GM12878 (cell line): Measurements from ENCODE around the gene PFN3. TPM values are rescaled to one million over a fixed set of nuclear protein-coding genes. Genes with fewer than 3 reads are reported as not detected.

Source experiments
- ATAC-seq: fragments of 200-7000 bp; cut with Tn5 transposase; 3 replicates; pipeline ENCODE4 v1.9.1; 2020; ENCODE audit warnings: mild to moderate bottlenecking, moderate library complexity
- BruUV-seq: library from RNA; stranded (reverse); fragments of 400-500 nt; replicated peaks from 2 replicates; lab custom pipeline; 2021; lab: Mats Ljungman, UMichigan
- CTCF ChIA-PET: fragments of 300-600 bp; sonication (Branson Sonifier 250); formaldehyde crosslinking; extraction: SDS; loops from one replicate; lab custom pipeline; 2021; ENCODE audit warnings: inconsistent platforms; lab: Yijun Ruan, JAX
- POLR2A ChIA-PET: fragments of 350-600 bp; formaldehyde crosslinking; extraction: SDS; loops from one replicate; lab custom pipeline; 2021; ENCODE audit warnings: inconsistent platforms; lab: Charles Lee
- RAD21 ChIA-PET: fragments of 300-600 bp; sonication (Branson Sonifier 250); formaldehyde crosslinking; loops from one replicate; lab custom pipeline; 2023; ENCODE audit warnings: antibody characterized with exemption; ENCODE audit not compliant: unreplicated experiment; lab: Charles Lee
- SMC1A ChIA-PET: fragments of 300-600 bp; sonication (Branson Sonifier 250); formaldehyde crosslinking; loops from one replicate; lab custom pipeline; 2023; ENCODE audit not compliant: unreplicated experiment, uncharacterized antibody; lab: Charles Lee
- DNase-seq: peaks from one replicate; pipeline ENCODE4 v3.0.0-alpha.2; 2011; ENCODE audit warnings: low read depth, low spot score
- FAIRE-seq: peaks from 3 replicates; lab custom pipeline; 2011; peaks lifted over from hg19 to GRCh38; lab: Jason Lieb, UNC
- H2AFZ ChIP-seq: 2 replicates; pipeline ENCODE4 v1.6.0; 2011; ENCODE audit warnings: low read depth, low read length, control low read depth; ENCODE audit not compliant: control insufficient read depth
- H3K27ac ChIP-seq: 2 replicates; pipeline ENCODE4 v1.5.1; 2011; ENCODE audit warnings: control low read depth; ENCODE audit not compliant: control insufficient read depth, insufficient read depth
- H3K27me3 ChIP-seq, 2 experiments: replicated peaks in 1 of 2; 2 replicates each; pipeline versions ENCODE4 v1.6.0 to v1.6.1; 2011; ENCODE audit warnings: low read length in 1 of 2; ENCODE audit not compliant: control insufficient read depth in 2 of 2, insufficient read depth in 2 of 2
- H3K36me3 ChIP-seq, 2 experiments: 2 replicates each; pipeline ENCODE4 v1.5.1; 2011; ENCODE audit warnings: low read length in 1 of 2; ENCODE audit not compliant: control insufficient read depth in 2 of 2, insufficient read depth in 2 of 2
- H3K4me1 ChIP-seq: 2 replicates; pipeline ENCODE4 v1.6.1; 2011; ENCODE audit warnings: mild to moderate bottlenecking, low read length, moderate library complexity, mixed read lengths; ENCODE audit not compliant: control insufficient read depth, insufficient read depth
- H3K4me2 ChIP-seq: 2 replicates; pipeline ENCODE4 v1.6.0; 2011; ENCODE audit warnings: control low read depth; ENCODE audit not compliant: control insufficient read depth, insufficient read depth
- H3K4me3 ChIP-seq: fragments of 200-600 bp; sonication (generic); 2 replicates; pipeline ENCODE4 v1.5.1; 2016
- H3K79me2 ChIP-seq: 2 replicates; pipeline ENCODE4 v1.6.0; 2011; ENCODE audit warnings: low read length; ENCODE audit not compliant: control insufficient read depth, insufficient read depth
- H3K9ac ChIP-seq: 2 replicates; pipeline ENCODE4 v1.8.0; 2011; ENCODE audit warnings: low read length, control low read depth, mixed read lengths; ENCODE audit not compliant: control insufficient read depth, insufficient read depth
- H3K9me3 ChIP-seq: replicated peaks from 3 replicates; pipeline ENCODE4 v1.5.1; 2011; ENCODE audit warnings: mild to moderate bottlenecking, low read length; ENCODE audit not compliant: control insufficient read depth, insufficient read depth
- H4K20me1 ChIP-seq: 2 replicates; pipeline ENCODE4 v1.6.0; 2011; ENCODE audit not compliant: control insufficient read depth, insufficient read depth
- ATF3 ChIP-seq: IDR thresholded peaks from 2 replicates; pipeline ENCODE4 v1.6.1; 2011; ENCODE audit warnings: low read depth, mild to moderate bottlenecking, low read length, moderate library complexity, borderline replicate concordance; ENCODE audit errors: extremely low read depth
- CHD2 ChIP-seq: IDR thresholded peaks from 2 replicates; pipeline ENCODE4 v1.6.1; 2011; ENCODE audit warnings: low read depth, low read length, improper control_type of control experiment, borderline replicate concordance
- DPF2 ChIP-seq: fragments of 450-650 bp; IDR thresholded peaks from 2 replicates; pipeline ENCODE4 v1.6.1; 2017; ENCODE audit warnings: mild to moderate bottlenecking
- FOXM1 ChIP-seq: IDR thresholded peaks from 2 replicates; pipeline ENCODE4 v1.6.1; 2012; ENCODE audit warnings: low read depth, mild to moderate bottlenecking, inconsistent platforms, low read length, moderate library complexity
- KDM1A ChIP-seq: fragments of 200-600 bp; sonication (generic); IDR thresholded peaks from 2 replicates; pipeline ENCODE4 v1.6.1; 2016; ENCODE audit warnings: borderline replicate concordance
- MEF2A ChIP-seq: IDR thresholded peaks from 2 replicates; pipeline ENCODE4 v1.6.1; 2011; ENCODE audit warnings: low read depth, mild to moderate bottlenecking, low read length, moderate library complexity; ENCODE audit not compliant: insufficient read depth
- NFIC ChIP-seq: IDR thresholded peaks from 2 replicates; pipeline ENCODE4 v1.6.1; 2012; ENCODE audit warnings: low read depth, mild to moderate bottlenecking, inconsistent platforms, low read length, moderate library complexity
- NR2C2 ChIP-seq: IDR thresholded peaks from 2 replicates; pipeline ENCODE4 v1.6.1; 2011; ENCODE audit warnings: borderline replicate concordance, low read depth; ENCODE audit not compliant: control insufficient read depth, insufficient read length
- RFX5 ChIP-seq: IDR thresholded peaks from 2 replicates; pipeline ENCODE4 v1.6.1; 2011; ENCODE audit warnings: low read depth, low read length, improper control_type of control experiment
- SIX5 ChIP-seq: IDR thresholded peaks from 2 replicates; pipeline ENCODE4 v1.6.1; 2011; ENCODE audit warnings: mild to moderate bottlenecking, low read depth, low read length, moderate library complexity; ENCODE audit not compliant: severe bottlenecking
- SMC3 ChIP-seq: IDR thresholded peaks from 2 replicates; pipeline ENCODE4 v1.6.1; 2011; ENCODE audit warnings: low read length, improper control_type of control experiment, borderline replicate concordance
- TBL1XR1 ChIP-seq: IDR thresholded peaks from 2 replicates; pipeline ENCODE4 v1.6.1; 2012; ENCODE audit warnings: low read depth, low read length, improper control_type of control experiment
- YY1 ChIP-seq: IDR thresholded peaks from 2 replicates; pipeline ENCODE4 v1.6.1; 2011; ENCODE audit warnings: low read depth, mild to moderate bottlenecking, low read length
- WGBS: methylation state at CpG from one replicate; pipeline ENCODE4 v1.1.6; 2016; ENCODE audit warnings: low lambda C conversion rate; ENCODE audit not compliant: insufficient replicate concordance, insufficient coverage; ENCODE audit errors: missing lambda C conversion rate; 5-methylcytosine and 5-hydroxymethylcytosine counted together
- in situ Hi-C: fragments of 300-500 bp; cut with MboI; formaldehyde crosslinking; loops from 9 replicates; pipeline ENCODE4 v1.14.3; 2018; ENCODE audit warnings: mixed read lengths
- intact Hi-C: fragments of 100-400 bp; cut with micrococcal nuclease; formaldehyde crosslinking; loops from one replicate; pipeline ENCODE4 v1.14.2; 2022; ENCODE audit not compliant: unreplicated experiment
- polyA plus RNA-seq, 11 experiments: library from polyadenylated mRNA; depleted of rRNA in 4 of 11; unstranded in 6 of 11; stranded (reverse) in 5 of 11; fragments of >200 nt; fragmentation: Nextera tagmentation in 4 of 11; fragmentation: Illumina TruSeq in 1 of 11; extraction: Ambion mirVana in 4 of 11; extraction: Trizol in 1 of 11; gene quantifications; 1 replicate in 1 of 11; 2 replicates in 10 of 11; pipeline versions ENCODE4 v1.2.1 to v1.2.3, GENCODE V29; 2011 to 2016; ENCODE audit warnings: inconsistent platforms in 2 of 11, missing spikeins in 2 of 11, low read depth in 1 of 11
- total RNA-seq, 4 experiments: library from RNA; depleted of rRNA in 3 of 4; stranded (reverse); fragments of >200 nt in 3 of 4; fragmentation: Illumina TruSeq in 1 of 4; extraction: Trizol in 1 of 4; gene quantifications; 2 replicates each; pipeline versions ENCODE4 v1.2.1 to v1.2.3, GENCODE V29; 2013 to 2021
- TF ChIP-seq, protein P1 (sequence below): fragments of 450-650 bp; IDR thresholded peaks from 2 replicates; pipeline ENCODE4 v1.6.1; 2014; ENCODE audit warnings: mild to moderate bottlenecking
- TF ChIP-seq, protein P2 (sequence below): IDR thresholded peaks from 2 replicates; pipeline ENCODE4 v1.6.1; 2011; ENCODE audit warnings: low read depth, low read length, improper control_type of control experiment, borderline replicate concordance
- TF ChIP-seq, protein P3 (sequence below): fragments of 450-650 bp; IDR thresholded peaks from 2 replicates; pipeline ENCODE4 v1.6.1; 2018; ENCODE audit warnings: mild to moderate bottlenecking, low read depth, moderate library complexity; ENCODE audit not compliant: partially characterized antibody

PFN3 gene
- total and polyA plus RNA-seq, 10 of the 15 experiments (the other 5 are each of a cell fraction or from before 2014, with no cell fraction given), result not detected

DNA sequence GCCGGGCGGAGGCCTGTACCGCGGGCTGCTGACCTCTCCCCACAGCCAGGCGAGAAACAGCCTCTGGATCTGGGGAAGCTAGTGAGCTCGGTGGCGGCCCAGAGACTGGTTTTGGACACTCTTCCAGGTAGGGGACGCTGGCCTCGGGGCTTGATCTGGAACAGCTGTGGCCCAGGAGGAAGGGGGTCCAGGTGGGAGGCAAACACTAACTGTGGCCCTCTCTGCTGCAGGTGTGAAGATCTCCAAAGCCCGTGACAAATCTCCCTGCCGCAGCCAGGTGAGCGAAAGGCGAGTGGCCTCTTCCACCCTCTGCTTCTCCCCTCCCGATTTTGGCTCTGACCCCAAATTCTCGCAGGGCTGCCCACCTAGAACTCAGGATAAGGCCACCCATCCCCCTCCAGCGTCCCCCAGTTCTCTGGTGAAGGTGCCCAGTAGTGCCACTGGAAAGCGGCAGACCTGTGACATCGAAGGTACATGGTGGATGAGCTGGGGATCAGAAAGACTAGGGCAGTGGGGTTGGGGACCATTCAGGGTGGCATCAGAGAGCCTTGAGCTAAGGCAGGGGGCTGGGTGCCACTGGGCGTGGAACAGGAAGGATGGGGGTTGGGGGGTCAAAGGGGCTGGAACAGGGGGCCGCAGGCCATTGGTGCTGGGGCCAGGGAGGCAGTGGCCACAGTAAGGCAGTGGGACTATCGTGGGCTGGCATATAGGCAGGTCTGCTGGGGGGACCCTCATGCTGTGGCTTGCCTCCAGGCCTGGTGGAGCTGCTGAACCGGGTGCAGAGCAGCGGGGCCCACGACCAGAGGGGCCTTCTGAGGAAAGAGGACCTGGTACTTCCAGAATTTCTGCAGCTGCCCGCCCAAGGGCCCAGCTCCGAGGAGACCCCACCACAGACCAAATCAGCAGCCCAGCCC, 29.1 kb downstream of the PFN3 start:
- no peak overlapping the region for H3K4me3 ChIP-seq
- WGBS, result 76% methylated on average over 25 of the region's 26 CpGs
- H3K36me3 ChIP-seq, result peaks cover 14 to 17% of the 10 kb centered on the region in 2 experiments
- POLR2A ChIA-PET, result interaction anchor here (0.5 to 2.8 kb wide), 9 partner anchors 12 to 844 kb away, joined by 3 to 11 read pairs (median 4); partner anchors contain the start of gene RGS14
- no peaks in the 10 kb centered on the region for H3K79me2 ChIP-seq
- 0 out of 2 replicates have a peak overlapping the region, but pooled peaks have one; percentile 38 for H3K4me2 ChIP-seq
- in situ Hi-C loops (no loop called here), intact Hi-C loops (no loop called here)
- ATAC-seq (no peak), FAIRE-seq (no peak), DNase-seq (no peak)
- CTCF ChIA-PET, result interaction anchor here (0.7 to 6.0 kb wide), 18 partner anchors 8 to 258 kb away, joined by 3 to 88 read pairs (median 6); partner anchors contain the start of genes LMAN2, MXD3, RGS14 and SLC34A1
- H3K27ac ChIP-seq, result no peak overlapping the region
- H3K4me1 ChIP-seq, result peaks cover 24% of the 10 kb centered on the region
- H4K20me1 ChIP-seq, result no peaks in the 10 kb centered on the region
- no peaks in the 10 kb centered on the region for H3K27me3 ChIP-seq
- RAD21 ChIA-PET, result interaction anchor here (0.6 to 3.0 kb wide), 11 partner anchors 10 to 85 kb away, joined by 3 to 46 read pairs (median 4); no protein-coding TSS in a partner anchor
- SMC1A ChIA-PET, result interaction anchor here (0.7 to 2.6 kb wide), 9 partner anchors 11 to 83 kb away, joined by 3 to 25 read pairs (median 3); partner anchors contain the start of genes LMAN2, RGS14 and SLC34A1
- no TSS peak for BruUV-seq
- no peak overlapping the region for H2AFZ ChIP-seq
- no peak overlapping the region for H3K9ac ChIP-seq
- H3K9me3 ChIP-seq, result no peaks in the 10 kb centered on the region
- no peak for TF ChIP-seq MEF2A
- TF ChIP-seq NFIC, result no peak
- TF ChIP-seq YY1, result no peak
- TF ChIP-seq, protein P1, sequence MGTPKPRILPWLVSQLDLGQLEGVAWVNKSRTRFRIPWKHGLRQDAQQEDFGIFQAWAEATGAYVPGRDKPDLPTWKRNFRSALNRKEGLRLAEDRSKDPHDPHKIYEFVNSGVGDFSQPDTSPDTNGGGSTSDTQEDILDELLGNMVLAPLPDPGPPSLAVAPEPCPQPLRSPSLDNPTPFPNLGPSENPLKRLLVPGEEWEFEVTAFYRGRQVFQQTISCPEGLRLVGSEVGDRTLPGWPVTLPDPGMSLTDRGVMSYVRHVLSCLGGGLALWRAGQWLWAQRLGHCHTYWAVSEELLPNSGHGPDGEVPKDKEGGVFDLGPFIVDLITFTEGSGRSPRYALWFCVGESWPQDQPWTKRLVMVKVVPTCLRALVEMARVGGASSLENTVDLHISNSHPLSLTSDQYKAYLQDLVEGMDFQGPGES, result no peak
- no peak for TF ChIP-seq TBL1XR1
- no peak for TF ChIP-seq FOXM1
- no peak for TF ChIP-seq RFX5
- TF ChIP-seq, protein P2, sequence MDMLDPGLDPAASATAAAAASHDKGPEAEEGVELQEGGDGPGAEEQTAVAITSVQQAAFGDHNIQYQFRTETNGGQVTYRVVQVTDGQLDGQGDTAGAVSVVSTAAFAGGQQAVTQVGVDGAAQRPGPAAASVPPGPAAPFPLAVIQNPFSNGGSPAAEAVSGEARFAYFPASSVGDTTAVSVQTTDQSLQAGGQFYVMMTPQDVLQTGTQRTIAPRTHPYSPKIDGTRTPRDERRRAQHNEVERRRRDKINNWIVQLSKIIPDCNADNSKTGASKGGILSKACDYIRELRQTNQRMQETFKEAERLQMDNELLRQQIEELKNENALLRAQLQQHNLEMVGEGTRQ, result no peak
- TF ChIP-seq SIX5, result no peak
- TF ChIP-seq, protein P3, sequence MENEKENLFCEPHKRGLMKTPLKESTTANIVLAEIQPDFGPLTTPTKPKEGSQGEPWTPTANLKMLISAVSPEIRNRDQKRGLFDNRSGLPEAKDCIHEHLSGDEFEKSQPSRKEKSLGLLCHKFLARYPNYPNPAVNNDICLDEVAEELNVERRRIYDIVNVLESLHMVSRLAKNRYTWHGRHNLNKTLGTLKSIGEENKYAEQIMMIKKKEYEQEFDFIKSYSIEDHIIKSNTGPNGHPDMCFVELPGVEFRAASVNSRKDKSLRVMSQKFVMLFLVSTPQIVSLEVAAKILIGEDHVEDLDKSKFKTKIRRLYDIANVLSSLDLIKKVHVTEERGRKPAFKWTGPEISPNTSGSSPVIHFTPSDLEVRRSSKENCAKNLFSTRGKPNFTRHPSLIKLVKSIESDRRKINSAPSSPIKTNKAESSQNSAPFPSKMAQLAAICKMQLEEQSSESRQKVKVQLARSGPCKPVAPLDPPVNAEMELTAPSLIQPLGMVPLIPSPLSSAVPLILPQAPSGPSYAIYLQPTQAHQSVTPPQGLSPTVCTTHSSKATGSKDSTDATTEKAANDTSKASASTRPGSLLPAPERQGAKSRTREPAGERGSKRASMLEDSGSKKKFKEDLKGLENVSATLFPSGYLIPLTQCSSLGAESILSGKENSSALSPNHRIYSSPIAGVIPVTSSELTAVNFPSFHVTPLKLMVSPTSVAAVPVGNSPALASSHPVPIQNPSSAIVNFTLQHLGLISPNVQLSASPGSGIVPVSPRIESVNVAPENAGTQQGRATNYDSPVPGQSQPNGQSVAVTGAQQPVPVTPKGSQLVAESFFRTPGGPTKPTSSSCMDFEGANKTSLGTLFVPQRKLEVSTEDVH, result no peak
- no peak for TF ChIP-seq NR2C2
- TF ChIP-seq SMC3, result no peak
- TF ChIP-seq CHD2, result no peak
- no peak for TF ChIP-seq KDM1A
- no peak for TF ChIP-seq DPF2
- no peak for TF ChIP-seq ATF3
